Uterus (tissue), 2 donors: Measurements from ENCODE around the gene HEG1.

Experiments
- POLR2A ChIP-seq, 2 donors: fragments of 450-650 bp; IDR thresholded peaks; one replicate each; pipeline ENCODE4 v1.6.1; 2016; ENCODE audit warnings: antibody characterized with exemption in 2 of 2, mild to moderate bottlenecking in 1 of 2, moderate library complexity in 1 of 2
- TF ChIP-seq, protein P1 (sequence below), 4 experiments: fragments of 200-600 bp in 2 of 4; fragments of 450-650 bp in 2 of 4; sonication (generic) in 2 of 4; IDR thresholded peaks; one replicate each; pipeline ENCODE4 v1.5.1; 2016 to 2019; ENCODE audit warnings: antibody characterized with exemption in 4 of 4, mild to moderate bottlenecking in 2 of 4, moderate library complexity in 1 of 4

DNA sequence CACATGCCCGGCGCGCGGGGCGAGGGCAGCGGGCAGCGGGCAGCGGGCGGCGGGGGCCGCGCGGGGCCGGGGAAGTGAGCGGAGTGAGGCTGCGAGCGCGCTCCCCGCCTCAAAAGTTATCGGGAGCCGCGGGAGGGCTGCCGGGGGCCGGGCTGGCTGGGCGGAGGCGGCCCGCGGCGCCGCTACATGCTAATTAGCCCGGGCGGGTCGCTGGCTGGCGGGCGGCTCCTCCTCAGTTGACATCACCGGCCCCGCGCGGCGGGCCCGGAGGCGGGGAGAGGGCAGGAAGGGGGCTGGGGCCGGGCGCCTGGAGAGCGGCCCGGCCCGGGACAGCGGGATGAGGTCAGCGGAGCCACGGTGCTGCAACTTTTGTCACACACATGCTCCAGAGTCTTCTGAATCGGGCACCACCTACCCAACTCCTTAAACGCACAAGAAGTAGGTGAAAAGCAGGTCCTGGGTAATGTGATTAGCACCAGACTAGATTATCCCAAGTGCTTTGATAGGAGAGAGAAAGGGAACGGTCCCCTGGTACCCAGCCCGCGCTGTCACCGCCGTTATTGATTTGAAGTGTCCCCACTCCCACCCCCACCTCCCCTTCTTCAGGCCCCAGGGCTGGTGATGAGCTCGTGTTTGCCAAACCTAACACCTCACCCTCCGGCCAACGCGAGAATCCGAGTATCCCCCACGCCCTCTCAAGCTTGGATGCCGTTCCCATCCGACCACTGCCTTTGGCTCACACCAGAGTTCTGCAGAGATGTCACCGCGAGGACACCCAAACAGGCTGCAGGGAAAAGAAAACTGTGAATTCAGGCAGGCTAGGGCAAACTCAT lies at the start of gene HEG1:
- TF ChIP-seq POLR2A (IDR thresholded peaks at IDR 0.05) = peak; percentile 77 to 82
- TF ChIP-seq, protein P1, sequence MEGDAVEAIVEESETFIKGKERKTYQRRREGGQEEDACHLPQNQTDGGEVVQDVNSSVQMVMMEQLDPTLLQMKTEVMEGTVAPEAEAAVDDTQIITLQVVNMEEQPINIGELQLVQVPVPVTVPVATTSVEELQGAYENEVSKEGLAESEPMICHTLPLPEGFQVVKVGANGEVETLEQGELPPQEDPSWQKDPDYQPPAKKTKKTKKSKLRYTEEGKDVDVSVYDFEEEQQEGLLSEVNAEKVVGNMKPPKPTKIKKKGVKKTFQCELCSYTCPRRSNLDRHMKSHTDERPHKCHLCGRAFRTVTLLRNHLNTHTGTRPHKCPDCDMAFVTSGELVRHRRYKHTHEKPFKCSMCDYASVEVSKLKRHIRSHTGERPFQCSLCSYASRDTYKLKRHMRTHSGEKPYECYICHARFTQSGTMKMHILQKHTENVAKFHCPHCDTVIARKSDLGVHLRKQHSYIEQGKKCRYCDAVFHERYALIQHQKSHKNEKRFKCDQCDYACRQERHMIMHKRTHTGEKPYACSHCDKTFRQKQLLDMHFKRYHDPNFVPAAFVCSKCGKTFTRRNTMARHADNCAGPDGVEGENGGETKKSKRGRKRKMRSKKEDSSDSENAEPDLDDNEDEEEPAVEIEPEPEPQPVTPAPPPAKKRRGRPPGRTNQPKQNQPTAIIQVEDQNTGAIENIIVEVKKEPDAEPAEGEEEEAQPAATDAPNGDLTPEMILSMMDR (IDR thresholded peaks at IDR 0.05) = peak in 1 of 4 experiments; percentile 2
